Uterus (tissue), 2 donors: ENCODE measurements around the gene BTD.

Experiments
- POLR2A ChIP-seq, 2 donors: fragments of 450-650 bp; IDR thresholded peaks; one replicate each; pipeline ENCODE4 v1.6.1; 2016; ENCODE audit warnings: antibody characterized with exemption in 2 of 2, mild to moderate bottlenecking in 1 of 2, moderate library complexity in 1 of 2
- TF ChIP-seq, protein P1 (sequence below), 4 experiments: fragments of 200-600 bp in 2 of 4; fragments of 450-650 bp in 2 of 4; sonication (generic) in 2 of 4; IDR thresholded peaks; one replicate each; pipeline ENCODE4 v1.5.1; 2016 to 2019; ENCODE audit warnings: antibody characterized with exemption in 4 of 4, mild to moderate bottlenecking in 2 of 4, moderate library complexity in 1 of 4

- TF ChIP-seq, protein P1, sequence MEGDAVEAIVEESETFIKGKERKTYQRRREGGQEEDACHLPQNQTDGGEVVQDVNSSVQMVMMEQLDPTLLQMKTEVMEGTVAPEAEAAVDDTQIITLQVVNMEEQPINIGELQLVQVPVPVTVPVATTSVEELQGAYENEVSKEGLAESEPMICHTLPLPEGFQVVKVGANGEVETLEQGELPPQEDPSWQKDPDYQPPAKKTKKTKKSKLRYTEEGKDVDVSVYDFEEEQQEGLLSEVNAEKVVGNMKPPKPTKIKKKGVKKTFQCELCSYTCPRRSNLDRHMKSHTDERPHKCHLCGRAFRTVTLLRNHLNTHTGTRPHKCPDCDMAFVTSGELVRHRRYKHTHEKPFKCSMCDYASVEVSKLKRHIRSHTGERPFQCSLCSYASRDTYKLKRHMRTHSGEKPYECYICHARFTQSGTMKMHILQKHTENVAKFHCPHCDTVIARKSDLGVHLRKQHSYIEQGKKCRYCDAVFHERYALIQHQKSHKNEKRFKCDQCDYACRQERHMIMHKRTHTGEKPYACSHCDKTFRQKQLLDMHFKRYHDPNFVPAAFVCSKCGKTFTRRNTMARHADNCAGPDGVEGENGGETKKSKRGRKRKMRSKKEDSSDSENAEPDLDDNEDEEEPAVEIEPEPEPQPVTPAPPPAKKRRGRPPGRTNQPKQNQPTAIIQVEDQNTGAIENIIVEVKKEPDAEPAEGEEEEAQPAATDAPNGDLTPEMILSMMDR (IDR thresholded peaks at IDR 0.05): no peak
- no peak for TF ChIP-seq POLR2A (IDR thresholded peaks at IDR 0.05)
These were observed 32.4 kb downstream of the BTD start for GRCh38 chr3:15633766-15634598.
